ENCODE results near the gene CACNA1B. TPM values are rescaled to one million over a fixed set of nuclear protein-coding genes. Genes with fewer than 3 reads are reported as not detected.

CACNA1B gene
- total RNA-seq, 2 donors from 2014 or later, result 0.19 to 0.42 TPM

DNA sequence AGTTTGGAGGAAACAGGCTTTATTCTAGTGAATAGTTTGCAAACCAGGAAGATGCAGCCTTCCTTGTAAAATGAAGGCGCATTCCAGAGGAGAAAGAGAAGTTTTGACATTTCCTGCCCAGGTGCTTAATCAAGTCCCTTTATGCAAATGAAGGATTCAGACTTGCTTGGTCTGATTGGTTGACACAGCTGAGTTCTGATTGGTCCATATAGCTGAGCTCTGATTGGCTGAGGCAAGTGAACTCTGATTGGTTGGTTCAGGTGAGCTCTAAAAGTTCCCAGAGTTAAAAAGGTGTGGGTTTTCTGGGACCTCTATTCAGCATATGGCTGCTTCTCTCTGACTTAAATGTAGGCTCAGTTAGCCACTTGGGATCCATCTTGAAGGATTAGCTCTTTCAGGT lies 151.0 kb downstream of the CACNA1B start:
- no peak overlapping the region for H3K9ac ChIP-seq (ENCODE audit: low read depth in 2 of 2, low read length in 2 of 2)

DNA sequence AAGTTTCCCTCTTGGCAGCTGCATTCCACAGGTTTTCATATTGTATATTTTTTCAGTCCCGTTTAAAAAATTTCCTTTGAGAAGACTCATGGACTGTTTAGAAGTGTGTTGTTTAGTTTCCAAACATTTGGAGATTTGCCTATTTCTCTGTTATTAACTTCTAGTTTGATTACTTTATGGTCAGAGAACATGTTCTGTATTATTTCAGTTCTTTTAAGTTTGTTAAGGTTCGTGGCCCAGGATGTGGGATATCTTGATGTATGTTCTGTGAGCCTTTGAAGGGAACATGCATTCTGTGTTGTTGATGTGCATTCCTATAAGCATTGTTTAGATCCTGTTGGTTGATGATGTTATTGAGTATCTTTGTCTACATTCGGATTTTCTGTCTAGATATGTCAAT lies 153.6 kb downstream of the CACNA1B start:
- Histone ChIP-seq H3K27me3 (no peaks in the 10 kb centered on the region), H3K27ac (no peak overlapping the region), H3K4me1 (no peaks in the 10 kb centered on the region), H3K4me3 (no peak overlapping the region), H3K36me3 (no peaks in the 10 kb centered on the region), H3K9ac (ENCODE audit: low read depth in 2 of 2, low read length in 2 of 2) (no peak overlapping the region), H3K9me3 (no peaks in the 10 kb centered on the region)
- TF ChIP-seq, protein P1, sequence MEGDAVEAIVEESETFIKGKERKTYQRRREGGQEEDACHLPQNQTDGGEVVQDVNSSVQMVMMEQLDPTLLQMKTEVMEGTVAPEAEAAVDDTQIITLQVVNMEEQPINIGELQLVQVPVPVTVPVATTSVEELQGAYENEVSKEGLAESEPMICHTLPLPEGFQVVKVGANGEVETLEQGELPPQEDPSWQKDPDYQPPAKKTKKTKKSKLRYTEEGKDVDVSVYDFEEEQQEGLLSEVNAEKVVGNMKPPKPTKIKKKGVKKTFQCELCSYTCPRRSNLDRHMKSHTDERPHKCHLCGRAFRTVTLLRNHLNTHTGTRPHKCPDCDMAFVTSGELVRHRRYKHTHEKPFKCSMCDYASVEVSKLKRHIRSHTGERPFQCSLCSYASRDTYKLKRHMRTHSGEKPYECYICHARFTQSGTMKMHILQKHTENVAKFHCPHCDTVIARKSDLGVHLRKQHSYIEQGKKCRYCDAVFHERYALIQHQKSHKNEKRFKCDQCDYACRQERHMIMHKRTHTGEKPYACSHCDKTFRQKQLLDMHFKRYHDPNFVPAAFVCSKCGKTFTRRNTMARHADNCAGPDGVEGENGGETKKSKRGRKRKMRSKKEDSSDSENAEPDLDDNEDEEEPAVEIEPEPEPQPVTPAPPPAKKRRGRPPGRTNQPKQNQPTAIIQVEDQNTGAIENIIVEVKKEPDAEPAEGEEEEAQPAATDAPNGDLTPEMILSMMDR (IDR thresholded peaks at IDR 0.05), result no peak
- intact Hi-C loops (cut with DNase I), result no loop called here
- no peak for DNase-seq

More for the DNA sequence above, 151.0 kb downstream of the CACNA1B start:
- intact Hi-C loops (cut with DNase I), result no loop called here
- Histone ChIP-seq H3K4me1 (no peaks in the 10 kb centered on the region), H3K4me3 (no peak overlapping the region), H3K27ac (no peak overlapping the region), H3K36me3 (no peaks in the 10 kb centered on the region), H3K9me3 (no peaks in the 10 kb centered on the region), H3K27me3 (peaks cover 14% of the 10 kb centered on the region)
- TF ChIP-seq, protein P1 (IDR thresholded peaks at IDR 0.05), result no peak
- no peak for DNase-seq

DNA sequence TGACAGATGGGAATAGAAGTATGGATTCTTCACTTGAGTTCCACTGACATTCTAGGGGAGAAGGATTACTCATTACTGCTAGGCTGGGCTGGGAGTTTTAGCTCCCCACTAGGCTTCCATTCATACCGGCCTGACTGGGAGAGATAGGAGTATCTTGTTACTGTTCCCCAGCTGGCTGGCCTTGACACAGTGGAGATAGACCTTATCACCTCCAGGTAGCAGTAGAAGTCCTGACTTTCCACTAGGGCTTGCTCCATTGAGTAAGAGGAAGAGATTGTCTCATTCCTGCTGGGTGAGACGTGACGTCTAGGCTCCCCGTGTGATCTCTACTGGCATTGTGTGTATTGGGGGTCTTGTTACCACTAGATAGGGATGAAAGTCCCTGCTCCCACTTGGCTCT lies 156.4 kb downstream of the CACNA1B start:
- no peak for DNase-seq
- Histone ChIP-seq H3K9ac (ENCODE audit: low read depth in 2 of 2, low read length in 2 of 2) (no peak overlapping the region), H3K4me3 (no peak overlapping the region), H3K36me3 (no peaks in the 10 kb centered on the region), H3K27me3 (no peaks in the 10 kb centered on the region), H3K9me3 (no peaks in the 10 kb centered on the region), H3K27ac (no peak overlapping the region), H3K4me1 (no peaks in the 10 kb centered on the region)
- intact Hi-C loops (cut with DNase I), result no loop called here
- TF ChIP-seq, protein P1 (IDR thresholded peaks at IDR 0.05), result no peak

DNA sequence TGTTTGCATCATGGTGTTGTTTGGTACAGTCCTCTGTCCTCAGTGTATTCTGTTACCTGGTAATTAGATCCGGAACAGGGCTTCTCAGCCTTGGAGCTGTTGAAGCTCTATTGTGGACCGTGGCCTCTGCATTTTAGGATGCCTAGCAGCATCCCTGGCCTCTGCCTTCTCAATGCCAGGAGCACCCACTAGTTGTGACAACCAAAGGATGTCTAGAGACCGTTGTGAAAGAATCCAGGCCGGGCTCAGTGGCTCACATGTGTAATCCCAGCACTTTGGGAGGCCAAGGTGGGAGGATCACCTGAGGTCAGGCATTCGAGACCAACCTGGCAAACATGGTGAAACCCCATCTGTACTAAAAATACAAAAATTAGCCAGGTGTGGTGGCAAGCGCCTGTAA lies 159.6 kb downstream of the CACNA1B start:
- TF ChIP-seq, protein P1 (IDR thresholded peaks at IDR 0.05), result no peak
- H3K9me3 ChIP-seq, result no peaks in the 10 kb centered on the region

DNA sequence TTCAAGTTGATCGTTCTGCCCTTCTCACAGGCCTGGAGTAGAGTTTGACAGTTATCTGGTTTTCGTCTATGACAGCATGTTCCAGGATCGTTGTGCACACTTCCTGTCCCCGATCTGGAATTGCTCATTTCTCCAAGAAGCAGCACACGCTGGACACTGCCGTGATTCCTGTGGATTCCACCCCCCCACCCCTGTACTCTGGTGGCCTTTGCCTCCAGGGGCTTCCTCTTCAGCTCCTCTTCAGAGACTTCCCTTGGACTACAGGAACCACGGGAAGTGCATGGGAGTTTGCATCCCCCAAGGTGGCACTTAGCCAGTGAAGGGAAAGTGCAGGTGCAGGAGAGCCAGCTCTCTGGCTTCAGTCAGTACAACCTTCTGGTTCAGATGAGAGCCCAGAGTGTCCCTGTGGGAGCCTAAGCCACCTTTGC lies 160.7 kb downstream of the CACNA1B start:
- no peaks in the 10 kb centered on the region for H3K4me1 ChIP-seq
- peak; percentile 10 for DNase-seq

More for the DNA sequence above, 159.6 kb downstream of the CACNA1B start:
- no peak overlapping the region for H3K9ac ChIP-seq (ENCODE audit: low read depth in 2 of 2, low read length in 2 of 2)
- H3K4me3 ChIP-seq, result no peak overlapping the region
- peak; percentile 2 for DNase-seq
- H3K4me1 ChIP-seq, result no peaks in the 10 kb centered on the region
- H3K36me3 ChIP-seq, result no peaks in the 10 kb centered on the region
- intact Hi-C loops (cut with DNase I), result no loop called here
- no peak overlapping the region for H3K27ac ChIP-seq
- H3K27me3 ChIP-seq, result no peaks in the 10 kb centered on the region

More for the DNA sequence above, 160.7 kb downstream of the CACNA1B start:
- Histone ChIP-seq H3K9ac (ENCODE audit: low read depth in 2 of 2, low read length in 2 of 2) (no peak overlapping the region), H3K36me3 (no peaks in the 10 kb centered on the region), H3K27me3 (no peaks in the 10 kb centered on the region), H3K4me3 (no peak overlapping the region), H3K9me3 (no peaks in the 10 kb centered on the region), H3K27ac (no peak overlapping the region)
- TF ChIP-seq, protein P1 (IDR thresholded peaks at IDR 0.05), result no peak
- intact Hi-C loops (cut with DNase I), result no loop called here

All from colonic mucosa (tissue), 4 donors.